22Rv1 (cell line): ENCODE measurements around the gene CHAC1.

Experiments used
- CTCF ChIP-seq: fragments of 450-650 bp; IDR thresholded peaks from 2 replicates; pipeline ENCODE4 v1.5.1; 2017; ENCODE audit warnings: mild to moderate bottlenecking
- ZFX ChIP-seq: fragments of 450-650 bp; IDR thresholded peaks from 2 replicates; pipeline ENCODE4 v1.6.1; 2017; ENCODE audit warnings: antibody characterized with exemption, borderline replicate concordance

DNA sequence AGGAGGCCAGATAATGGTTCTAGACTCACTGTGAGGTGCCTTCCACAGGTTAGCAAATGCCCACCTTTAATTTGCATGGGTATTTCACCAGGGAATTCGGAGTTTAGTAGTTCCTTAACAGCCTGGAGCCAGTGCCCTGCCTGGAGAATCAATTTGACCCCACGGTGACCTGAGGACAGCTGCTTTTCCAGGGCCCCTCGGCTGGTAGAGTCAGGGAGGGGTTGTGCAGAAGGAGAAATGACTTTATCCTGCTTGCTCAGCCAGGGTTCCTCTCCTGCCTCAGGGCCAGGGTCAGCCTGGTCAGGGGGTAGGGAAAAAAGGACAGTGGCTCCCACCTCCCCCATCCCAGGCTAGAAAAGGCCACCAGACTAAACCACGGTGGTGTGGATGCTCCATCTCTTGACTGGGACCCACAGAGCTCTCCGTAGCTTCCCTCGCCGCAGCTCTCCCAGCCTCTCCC, 12.2 kb upstream of the CHAC1 start:
- no peak for TF ChIP-seq CTCF
- TF ChIP-seq ZFX: no peak
